Activated CD8-positive, alpha-beta memory T cell treated with anti-CD3 and anti-CD28 coated beads for 48 hours (primary cell): ENCODE data around the gene CSNK1A1L.

Source experiments
- DNase-seq, 3 experiments: peaks; one replicate each; pipeline ENCODE4 v3.0.0-alpha.2; 2020; ENCODE audit warnings: low read depth in 2 of 3, low spot score in 2 of 3

CSNK1A1L gene

GRCh38 chr13:37105251-37105714 lies at the start of gene CSNK1A1L:
Gene CSNK1A1L, minus strand, starts transcription at chr13:37105664. Its CDS starts 408 bp downstream, at chr13:37105256.
- DNase-seq = no peak

- no peak for DNase-seq
These were observed 43.9 kb upstream of the CSNK1A1L start for GRCh38 chr13:37149380-37149779.

DNA sequence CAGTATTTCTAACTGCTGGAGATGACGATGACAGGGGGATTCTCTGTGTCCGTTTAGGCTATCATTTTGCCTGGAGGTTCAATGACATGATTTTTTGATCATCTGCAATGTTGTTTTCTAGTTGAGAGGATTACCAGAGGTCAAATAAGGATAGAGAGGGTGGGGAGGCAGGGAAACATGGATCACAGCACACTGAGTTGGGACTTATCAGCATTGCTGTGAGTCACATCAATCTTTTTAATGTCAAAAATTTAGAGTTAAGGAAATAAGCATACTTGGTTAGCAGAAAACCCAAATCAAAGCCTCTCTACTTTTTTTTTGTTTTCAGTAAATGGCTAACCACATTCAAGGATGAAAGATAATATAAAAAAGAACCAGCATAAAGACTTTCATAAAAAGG lies 43.0 kb upstream of the CSNK1A1L start:
- no peak for DNase-seq

GRCh38 chr13:37144661-37145060 lies 39.2 kb upstream of the CSNK1A1L start:
- DNase-seq = no peak

GRCh38 chr13:37143911-37144310 lies 38.4 kb upstream of the CSNK1A1L start:
- DNase-seq = no peak

GRCh38 chr13:37142877-37143276 lies 37.4 kb upstream of the CSNK1A1L start:
- no peak for DNase-seq

GRCh38 chr13:37141011-37141410 lies 35.5 kb upstream of the CSNK1A1L start:
- DNase-seq = no peak

DNA sequence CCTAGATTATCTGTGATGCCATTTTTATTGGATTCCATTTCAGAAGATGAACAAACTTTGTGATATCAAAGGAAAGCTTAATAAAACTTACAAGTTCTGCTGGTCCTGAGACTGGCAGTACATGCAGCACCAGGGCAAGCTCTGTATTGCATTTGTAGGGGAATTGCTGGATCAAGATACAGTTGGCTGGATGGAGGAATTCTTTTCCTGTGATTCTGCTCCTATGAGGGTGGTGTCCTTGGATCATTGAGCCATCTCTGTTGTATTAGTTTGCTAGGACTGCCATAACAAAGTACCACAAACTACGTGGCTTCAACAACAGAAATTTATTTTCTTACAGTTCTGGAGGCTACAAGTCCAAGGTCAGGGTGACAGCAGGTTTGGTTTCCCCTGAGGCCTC lies 33.9 kb upstream of the CSNK1A1L start:
- DNase-seq = no peak

GRCh38 chr13:37138926-37139325 lies 33.5 kb upstream of the CSNK1A1L start:
- no peak for DNase-seq

- DNase-seq = no peak
These were observed 32.7 kb upstream of the CSNK1A1L start for GRCh38 chr13:37138169-37138568.

DNA sequence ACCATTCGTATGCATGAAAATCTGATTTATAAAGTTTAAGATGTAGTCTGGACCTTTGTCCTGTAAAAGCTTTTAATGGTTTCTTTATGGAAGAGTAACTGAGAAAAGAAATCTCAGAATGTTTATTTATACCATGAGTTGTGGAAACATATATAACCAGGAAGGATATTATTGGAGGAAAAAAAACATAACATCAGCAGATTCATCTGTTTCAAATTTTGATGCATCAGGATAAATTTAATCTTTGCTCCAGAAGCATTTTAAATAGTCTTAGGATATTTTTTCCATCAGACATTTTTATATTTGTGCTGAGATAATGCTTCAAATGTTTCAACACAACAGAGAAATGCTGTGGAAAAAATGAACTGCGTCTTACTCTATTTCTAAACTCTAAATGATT lies 31.2 kb upstream of the CSNK1A1L start:
- DNase-seq = no peak

- DNase-seq = no peak
These were observed 30.7 kb upstream of the CSNK1A1L start for GRCh38 chr13:37136187-37136586.

DNA sequence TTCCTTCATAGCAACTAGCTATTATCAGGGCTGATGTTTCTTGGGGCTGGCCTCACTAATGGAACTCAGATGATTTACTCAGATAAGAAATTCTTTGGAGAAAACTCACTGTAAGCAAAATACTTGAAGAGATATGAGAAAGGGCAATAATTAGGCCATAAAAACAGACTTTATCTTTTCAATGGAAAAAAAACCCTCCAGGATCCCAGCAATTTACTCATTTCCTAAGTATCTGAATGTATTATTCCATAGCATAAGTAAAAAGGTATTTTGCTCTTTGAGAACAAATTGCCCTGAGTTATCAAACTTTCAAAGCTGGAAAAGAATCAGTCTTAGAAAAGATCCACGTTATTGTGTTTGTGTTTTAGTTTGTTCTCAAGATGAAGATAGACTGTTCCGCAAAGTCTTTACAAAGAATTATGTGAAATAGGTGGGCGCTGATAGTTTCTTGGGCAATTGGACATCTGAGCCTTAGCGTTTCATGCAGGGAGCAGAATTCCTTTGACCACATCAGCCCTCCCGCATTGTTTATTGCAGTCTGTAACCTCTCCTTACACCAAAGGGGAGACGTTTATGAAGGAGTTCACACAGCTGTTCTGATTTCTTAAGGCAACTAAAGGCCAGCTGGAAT lies 29.1 kb upstream of the CSNK1A1L start:
- DNase-seq = no peak

GRCh38 chr13:37132211-37132610 lies 26.7 kb upstream of the CSNK1A1L start:
- no peak for DNase-seq

GRCh38 chr13:37131092-37131491 lies 25.6 kb upstream of the CSNK1A1L start:
- no peak for DNase-seq

DNA sequence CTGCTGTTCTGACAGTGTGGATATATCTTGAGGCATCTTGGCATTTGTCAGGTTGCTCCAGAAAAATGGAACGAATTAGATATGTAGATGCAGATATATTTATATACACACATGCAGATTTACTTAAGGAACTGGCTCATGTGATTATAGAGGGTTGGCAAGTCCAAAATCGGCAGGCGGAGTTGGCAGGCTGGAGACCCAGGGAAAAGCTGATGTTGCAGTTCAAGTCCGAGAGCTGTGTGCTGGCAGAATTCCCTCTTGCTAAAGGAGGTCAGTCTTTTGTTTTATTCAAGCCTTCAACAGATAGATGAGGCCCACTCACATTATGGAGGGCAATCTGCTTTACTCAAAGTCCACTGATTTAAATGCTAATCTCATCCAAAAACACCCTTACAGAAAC lies 24.4 kb upstream of the CSNK1A1L start:
- DNase-seq = no peak

GRCh38 chr13:37127691-37128241 lies 22.3 kb upstream of the CSNK1A1L start:
- DNase-seq = no peak

DNA sequence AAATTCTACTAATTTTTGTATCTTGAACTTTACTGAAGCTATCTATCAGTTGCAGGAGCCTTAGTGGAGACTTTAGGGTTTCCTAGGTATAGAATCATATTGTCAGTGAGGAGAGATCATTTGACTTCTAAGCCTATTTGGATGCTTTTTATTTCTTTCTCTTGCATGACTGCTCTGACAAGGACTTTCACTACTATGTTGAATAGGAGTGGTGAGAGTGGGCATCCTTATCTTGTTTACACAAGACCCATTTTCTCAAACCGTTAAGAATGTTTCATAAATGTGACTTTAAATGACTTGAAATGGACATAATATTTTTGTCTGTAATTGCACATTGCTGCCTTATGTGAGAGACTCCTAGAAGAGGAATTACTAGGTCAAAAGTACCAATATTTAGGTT lies 17.9 kb upstream of the CSNK1A1L start:
- no peak for DNase-seq

DNA sequence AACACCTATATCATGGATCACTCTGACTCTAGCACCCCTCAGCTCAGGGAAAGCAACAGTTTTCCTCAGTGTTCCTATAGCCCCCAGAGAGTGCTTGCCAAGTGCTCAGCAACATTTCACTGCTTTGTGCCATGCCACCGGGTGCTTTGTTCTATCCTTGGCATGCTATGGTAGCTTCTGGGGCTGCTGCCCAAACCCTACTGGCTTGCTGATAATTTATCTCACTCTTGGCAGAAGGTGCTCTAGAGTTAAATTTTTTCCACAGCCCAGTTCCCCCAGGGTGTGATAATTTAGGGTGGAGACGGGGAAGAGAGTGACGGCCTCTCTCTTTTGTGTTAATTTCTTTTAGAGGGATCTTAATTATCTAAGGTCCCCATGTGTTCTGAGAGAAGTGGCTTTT lies 12.6 kb upstream of the CSNK1A1L start:
- DNase-seq = no peak

GRCh38 chr13:37114250-37114649 lies 8.8 kb upstream of the CSNK1A1L start:
- no peak for DNase-seq

- no peak for DNase-seq
These were observed 8.1 kb upstream of the CSNK1A1L start for GRCh38 chr13:37113534-37113933.

- DNase-seq = no peak
These were observed 3.7 kb upstream of the CSNK1A1L start for GRCh38 chr13:37109051-37109678.

- no peak for DNase-seq
These were observed 2.4 kb upstream of the CSNK1A1L start for GRCh38 chr13:37107868-37108267.
